T47D (cell line): Measurements from ENCODE around the gene FRYL.

Experiments
- DNase-seq, 2 experiments: peaks; one replicate each; pipeline versions ENCODE4 v3.0.0 to v3.0.0-alpha.2; 2011 to 2012; ENCODE audit warnings: low read depth in 1 of 2, low spot score in 1 of 2
- JUND ChIP-seq: IDR thresholded peaks from 2 replicates; pipeline ENCODE4 v1.6.1; 2012; ENCODE audit warnings: low read depth
- in situ Hi-C: cut with HindIII; loops from 2 replicates; pipeline ENCODE4 v1.10.0; 2016; ENCODE audit warnings: low sequenced_read_pairs, low pct_unique_long_range_greater_than_20kb

Gene FRYL

GRCh38 chr4:48495941-48496340, 284.1 kb downstream of the FRYL start:
- TF ChIP-seq JUND = no peak
- in situ Hi-C loops = no loop called here
- no peak for DNase-seq

GRCh38 chr4:48493452-48494100, 286.5 kb downstream of the FRYL start:
- in situ Hi-C loops = no loop called here
- no peak for TF ChIP-seq JUND
- no peak for DNase-seq

- in situ Hi-C loops = no loop called here
- no peak for TF ChIP-seq JUND
- no peak for DNase-seq
These were observed 288.4 kb downstream of the FRYL start for GRCh38 chr4:48491514-48492176.

GRCh38 chr4:48490680-48491513, 289.2 kb downstream of the FRYL start:
- DNase-seq = no peak
- in situ Hi-C loops = no loop called here
- no peak for TF ChIP-seq JUND

GRCh38 chr4:48490012-48490679, 289.9 kb downstream of the FRYL start, which contains the start of gene ZAR1:
Gene ZAR1, plus strand, starts transcription at chr4:48490252. Its CDS starts 40 bp downstream, at chr4:48490292.
- in situ Hi-C loops = no loop called here
- no peak for TF ChIP-seq JUND

GRCh38 chr4:48489683-48490011, 290.4 kb downstream of the FRYL start:
- no peak for DNase-seq

More at GRCh38 chr4:48490012-48490679, 289.9 kb downstream of the FRYL start, which contains the start of gene ZAR1:
- DNase-seq = no peak

GRCh38 chr4:48484494-48485168, 295.4 kb downstream of the FRYL start:
- DNase-seq = no peak
- in situ Hi-C loops = no loop called here
- TF ChIP-seq JUND = no peak

More at GRCh38 chr4:48489683-48490011, 290.4 kb downstream of the FRYL start:
- in situ Hi-C loops = no loop called here
- no peak for TF ChIP-seq JUND

GRCh38 chr4:48483777-48484493, 296.1 kb downstream of the FRYL start:
- in situ Hi-C loops = no loop called here
- TF ChIP-seq JUND = no peak
- no peak for DNase-seq

GRCh38 chr4:48483006-48483776, 296.9 kb downstream of the FRYL start, which contains the start of gene SLC10A4:
Gene SLC10A4, plus strand, starts transcription at chr4:48483343. Its CDS starts 219 bp downstream, at chr4:48483562.
- no peak for TF ChIP-seq JUND
- no peak for DNase-seq
- in situ Hi-C loops = no loop called here

GRCh38 chr4:48481581-48481980, 298.5 kb downstream of the FRYL start:
- no peak for DNase-seq
- TF ChIP-seq JUND = no peak
- in situ Hi-C loops = no loop called here

GRCh38 chr4:48478273-48478672, 301.8 kb downstream of the FRYL start:
- no peak for DNase-seq
- in situ Hi-C loops = no loop called here
- TF ChIP-seq JUND = no peak
